IMR-90 (cell line): ENCODE measurements around the gene REPS1. TPM values are rescaled to one million over a fixed set of nuclear protein-coding genes. Genes with fewer than 3 reads are reported as not detected.

Source experiments
- ATAC-seq: fragments of 200-7000 bp; cut with Tn5 transposase; 2 replicates; pipeline ENCODE4 v1.9.1; 2020; ENCODE audit warnings: low read depth, mild to moderate bottlenecking, moderate library complexity
- BruUV-seq: library from RNA; stranded (reverse); fragments of 400-500 nt; replicated peaks from 2 replicates; lab custom pipeline; 2021; lab: Mats Ljungman, UMichigan
- CTCF ChIA-PET: fragments of 300-600 bp; formaldehyde crosslinking; extraction: SDS; loops from one replicate; lab custom pipeline; 2021; ENCODE audit warnings: antibody characterized with exemption; lab: Yijun Ruan, JAX
- POLR2A ChIA-PET: fragments of 300-600 bp; sonication (Branson Sonifier 250); formaldehyde crosslinking; loops from one replicate; lab custom pipeline; 2022; ENCODE audit warnings: antibody characterized with exemption; ENCODE audit not compliant: unreplicated experiment; lab: Charles Lee
- DNase-seq: peaks from one replicate; pipeline ENCODE4 v3.0.0; 2013
- H2AFZ ChIP-seq: replicated peaks from 2 replicates; pipeline ENCODE3; 2013; ENCODE audit warnings: low read length, mild to moderate bottlenecking; ENCODE audit not compliant: poor library complexity
- H2AK5ac ChIP-seq: 2 replicates; pipeline ENCODE4 v1.6.1; 2013; ENCODE audit warnings: low read depth, low read length, inconsistent platforms
- H2AK9ac ChIP-seq: replicated peaks from 2 replicates; pipeline ENCODE3; 2013; ENCODE audit warnings: mild to moderate bottlenecking, low read depth, low read length, moderate library complexity; ENCODE audit not compliant: poor library complexity
- H2BK120ac ChIP-seq: 2 replicates; pipeline ENCODE4 v1.6.1; 2013; ENCODE audit warnings: low read depth, low read length, inconsistent platforms
- H2BK15ac ChIP-seq: 3 replicates; pipeline ENCODE4 v1.6.1; 2013; ENCODE audit warnings: low read depth, low read length, inconsistent platforms
- H2BK20ac ChIP-seq: 2 replicates; pipeline ENCODE4 v1.6.1; 2013; ENCODE audit warnings: low read depth, mild to moderate bottlenecking, inconsistent platforms, low read length, moderate library complexity
- H2BK5ac ChIP-seq: 2 replicates; pipeline ENCODE4 v1.6.1; 2013; ENCODE audit warnings: mild to moderate bottlenecking, low read depth, low read length, inconsistent platforms; ENCODE audit not compliant: poor library complexity, severe bottlenecking
- H3K14ac ChIP-seq: replicated peaks from 2 replicates; pipeline ENCODE4 v1.6.1; 2013; ENCODE audit warnings: low read depth, low read length, inconsistent platforms
- H3K18ac ChIP-seq: 2 replicates; pipeline ENCODE4 v1.6.1; 2013; ENCODE audit warnings: low read depth, low read length, control low read depth
- H3K23ac ChIP-seq: 2 replicates; pipeline ENCODE4 v1.6.1; 2013; ENCODE audit warnings: low read depth, low read length, inconsistent platforms
- H3K27ac ChIP-seq: 2 replicates; pipeline ENCODE4 v1.5.1; 2013; ENCODE audit warnings: mild to moderate bottlenecking, control low read depth, low read length; ENCODE audit not compliant: insufficient read depth
- H3K27me3 ChIP-seq: 2 replicates; pipeline ENCODE4 v1.6.1; 2013; ENCODE audit warnings: low read length; ENCODE audit not compliant: control insufficient read depth, insufficient read depth
- H3K36me3 ChIP-seq: 2 replicates; pipeline ENCODE4 v1.6.1; 2013; ENCODE audit warnings: low read length, mixed read lengths; ENCODE audit not compliant: control insufficient read depth, insufficient read depth
- H3K4ac ChIP-seq: 2 replicates; pipeline ENCODE4 v1.6.1; 2013; ENCODE audit warnings: low read depth, low read length, inconsistent platforms
- H3K4me1 ChIP-seq: 2 replicates; pipeline ENCODE4 v1.6.1; 2013; ENCODE audit warnings: low read length, mixed read lengths; ENCODE audit not compliant: control insufficient read depth, insufficient read depth
- H3K4me2 ChIP-seq: 2 replicates; pipeline ENCODE4 v1.6.1; 2013; ENCODE audit warnings: low read depth, mild to moderate bottlenecking, control low read depth, low read length, moderate library complexity
- H3K4me3 ChIP-seq: 2 replicates; pipeline ENCODE4 v1.5.1; 2013; ENCODE audit warnings: low read depth, mild to moderate bottlenecking, control low read depth, low read length, moderate library complexity; ENCODE audit not compliant: insufficient read depth
- H3K56ac ChIP-seq: 2 replicates; pipeline ENCODE4 v1.6.1; 2013; ENCODE audit warnings: low read length, inconsistent platforms; ENCODE audit not compliant: insufficient read depth; ENCODE audit errors: extremely low read depth
- H3K79me1 ChIP-seq, 2 experiments: 2 replicates each; pipeline ENCODE4 v1.6.1; 2013; ENCODE audit warnings: low read length in 2 of 2, inconsistent platforms in 1 of 2, low read depth in 1 of 2
- H3K9ac ChIP-seq: 2 replicates; pipeline ENCODE4 v1.6.1; 2013; ENCODE audit warnings: low read depth, low read length, control low read depth
- H3K9me1 ChIP-seq: 2 replicates; pipeline ENCODE4 v1.6.1; 2013; ENCODE audit warnings: low read length, inconsistent platforms; ENCODE audit not compliant: insufficient read depth
- H3K9me3 ChIP-seq: 2 replicates; pipeline ENCODE4 v1.6.1; 2013; ENCODE audit warnings: low read length; ENCODE audit not compliant: control insufficient read depth, insufficient read depth
- H4K20me1 ChIP-seq: 2 replicates; pipeline ENCODE4 v1.6.1; 2013; ENCODE audit warnings: low read length, inconsistent platforms; ENCODE audit not compliant: insufficient read depth
- H4K5ac ChIP-seq: 2 replicates; pipeline ENCODE4 v1.6.1; 2013; ENCODE audit warnings: mild to moderate bottlenecking, low read depth, low read length, control low read depth
- H4K8ac ChIP-seq, 2 experiments: 2 replicates each; pipeline ENCODE4 v1.6.1; 2013; ENCODE audit warnings: low read depth in 2 of 2, low read length in 2 of 2, control low read depth in 1 of 2, inconsistent platforms in 1 of 2
- H4K91ac ChIP-seq: 2 replicates; pipeline ENCODE4 v1.6.1; 2013; ENCODE audit warnings: low read depth, low read length, inconsistent platforms; ENCODE audit not compliant: insufficient read depth
- CEBPB ChIP-seq: IDR thresholded peaks from 2 replicates; pipeline ENCODE4 v1.6.1; 2012; ENCODE audit warnings: low read depth, low read length, improper control_type of control experiment
- MAFK ChIP-seq: IDR thresholded peaks from 2 replicates; pipeline ENCODE4 v1.6.1; 2012; ENCODE audit warnings: low read depth, low read length, improper control_type of control experiment
- MAZ ChIP-seq: IDR thresholded peaks from 2 replicates; pipeline ENCODE4 v1.6.1; 2012; ENCODE audit warnings: low read depth, mild to moderate bottlenecking, low read length, improper control_type of control experiment, moderate library complexity, borderline replicate concordance
- POLR2A ChIP-seq: IDR thresholded peaks from 2 replicates; pipeline ENCODE4 v1.6.1; 2012; ENCODE audit warnings: mild to moderate bottlenecking, low read depth, low read length
- RAD21 ChIP-seq: IDR thresholded peaks from 2 replicates; pipeline ENCODE4 v1.6.1; 2012; ENCODE audit warnings: low read length, improper control_type of control experiment
- RFX5 ChIP-seq: IDR thresholded peaks from 2 replicates; pipeline ENCODE4 v1.8.0; 2012; ENCODE audit warnings: low read depth, mild to moderate bottlenecking, low read length, moderate library complexity
- SMC3 ChIP-seq: fragments of 150-350 bp; IDR thresholded peaks from 2 replicates; pipeline ENCODE4 v1.6.1; 2016; ENCODE audit warnings: low read depth, mild to moderate bottlenecking, antibody characterized with exemption, low read length, moderate library complexity
- WGBS, 2 experiments: methylation state at CpG; one replicate each; pipeline versions ENCODE4 v1.1.5 to v1.1.7; 2013; ENCODE audit warnings: missing lambda C conversion rate in 2 of 2; ENCODE audit not compliant: insufficient read length in 1 of 2; ENCODE audit errors: extremely low coverage in 2 of 2; 5-methylcytosine and 5-hydroxymethylcytosine counted together
- dilution Hi-C: fragments of 300-500 bp; cut with HindIII; formaldehyde crosslinking; loops from one replicate; pipeline ENCODE4 v1.14.3; 2018; ENCODE audit warnings: low sequenced_read_pairs; ENCODE audit not compliant: unreplicated experiment
- in situ Hi-C: fragments of 300-500 bp; cut with MboI; formaldehyde crosslinking; loops from 3 replicates; pipeline ENCODE4 v1.14.3; 2019; ENCODE audit warnings: low sequenced_read_pairs, inconsistent platforms, mixed read lengths
- intact Hi-C: fragments of 100-400 bp; cut with micrococcal nuclease; formaldehyde crosslinking; loops from 2 replicates; pipeline ENCODE4 v1.10.0; 2022
- polyA plus RNA-seq, 3 experiments: library from polyadenylated mRNA; depleted of rRNA; stranded (reverse); fragments of >200 nt; gene quantifications; 2 replicates each; pipeline ENCODE4 v1.2.3, GENCODE V29; 2012; ENCODE audit warnings: low replicate concordance in 1 of 3
- total RNA-seq: library from RNA; depleted of rRNA; stranded (reverse); fragments of >200 nt; gene quantifications from 2 replicates; pipeline ENCODE4 v1.2.3, GENCODE V29; 2012
- TF ChIP-seq, protein P1 (sequence below): conservative IDR thresholded peaks from 2 replicates; pipeline ENCODE4 v1.5.1; 2012; ENCODE audit warnings: mild to moderate bottlenecking, low read depth, low read length, improper control_type of control experiment

The REPS1 gene
- total and polyA plus RNA-seq, 2 of the 4 experiments (the other 2 are of a cell fraction) = 21.9 to 24.2 TPM

DNA sequence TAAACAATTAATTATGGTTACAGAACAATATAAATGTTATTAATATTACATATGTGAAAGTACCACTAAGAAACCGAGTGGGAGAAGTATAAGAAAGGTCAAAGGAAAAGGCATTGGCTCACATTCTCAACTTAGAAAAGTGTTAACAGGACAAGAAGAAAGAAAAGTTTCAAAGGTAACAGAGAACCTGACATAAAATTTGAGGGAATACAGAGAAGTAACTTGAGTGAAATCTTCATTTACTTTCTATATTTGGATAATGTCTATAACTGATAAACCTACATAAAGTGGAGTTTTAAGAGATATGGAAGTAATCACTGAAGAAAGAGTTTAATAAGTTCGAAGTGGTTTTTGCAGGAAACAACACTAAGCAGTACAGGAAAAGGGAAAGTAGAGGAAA lies 30.1 kb downstream of the REPS1 start:
- in situ Hi-C loops = no loop called here
- H3K9ac ChIP-seq = no peak overlapping the region
- no peak for DNase-seq
- ChIA-PET POLR2A (no interaction called here), CTCF (no interaction called here)
- H3K27me3 ChIP-seq = no peaks in the 10 kb centered on the region
- H4K8ac ChIP-seq = no peak overlapping the region
- H3K9me1 ChIP-seq = no peaks in the 10 kb centered on the region
- peaks cover 20 to 26% of the 10 kb centered on the region in 2 experiments for H3K79me1 ChIP-seq
- TF ChIP-seq, protein P1, sequence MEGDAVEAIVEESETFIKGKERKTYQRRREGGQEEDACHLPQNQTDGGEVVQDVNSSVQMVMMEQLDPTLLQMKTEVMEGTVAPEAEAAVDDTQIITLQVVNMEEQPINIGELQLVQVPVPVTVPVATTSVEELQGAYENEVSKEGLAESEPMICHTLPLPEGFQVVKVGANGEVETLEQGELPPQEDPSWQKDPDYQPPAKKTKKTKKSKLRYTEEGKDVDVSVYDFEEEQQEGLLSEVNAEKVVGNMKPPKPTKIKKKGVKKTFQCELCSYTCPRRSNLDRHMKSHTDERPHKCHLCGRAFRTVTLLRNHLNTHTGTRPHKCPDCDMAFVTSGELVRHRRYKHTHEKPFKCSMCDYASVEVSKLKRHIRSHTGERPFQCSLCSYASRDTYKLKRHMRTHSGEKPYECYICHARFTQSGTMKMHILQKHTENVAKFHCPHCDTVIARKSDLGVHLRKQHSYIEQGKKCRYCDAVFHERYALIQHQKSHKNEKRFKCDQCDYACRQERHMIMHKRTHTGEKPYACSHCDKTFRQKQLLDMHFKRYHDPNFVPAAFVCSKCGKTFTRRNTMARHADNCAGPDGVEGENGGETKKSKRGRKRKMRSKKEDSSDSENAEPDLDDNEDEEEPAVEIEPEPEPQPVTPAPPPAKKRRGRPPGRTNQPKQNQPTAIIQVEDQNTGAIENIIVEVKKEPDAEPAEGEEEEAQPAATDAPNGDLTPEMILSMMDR = no peak
- TF ChIP-seq MAFK (no peak), SMC3 (no peak), RFX5 (no peak), POLR2A (no peak), RAD21 (no peak), MAZ (no peak), CEBPB (no peak)
- no peak overlapping the region for H2AK9ac ChIP-seq
- H4K91ac ChIP-seq = no peak overlapping the region
- no peak overlapping the region for H3K23ac ChIP-seq
- dilution Hi-C loops = no loop called here
- H2AK5ac ChIP-seq = no peak overlapping the region
- H3K4me3 ChIP-seq = no peak overlapping the region
- no peak overlapping the region for H2AFZ ChIP-seq
- no peaks in the 10 kb centered on the region for H3K36me3 ChIP-seq
- WGBS, 2 experiments = no CpG with 5 or more reads among the region's 2 CpGs
- H3K4me2 ChIP-seq = no peak overlapping the region
- H3K4me1 ChIP-seq = no peaks in the 10 kb centered on the region
- BruUV-seq = no TSS peak
- no peak overlapping the region for H3K27ac ChIP-seq
- H4K20me1 ChIP-seq = no peaks in the 10 kb centered on the region
- H4K5ac ChIP-seq = no peak overlapping the region
- H2BK15ac ChIP-seq = no peak overlapping the region
- no peak overlapping the region for H3K4ac ChIP-seq
- H2BK5ac ChIP-seq = no peak overlapping the region
- H3K18ac ChIP-seq = no peak overlapping the region
- H3K56ac ChIP-seq = no peak overlapping the region
- H3K14ac ChIP-seq = no peak overlapping the region
- ATAC-seq = no peak
- no peaks in the 10 kb centered on the region for H3K9me3 ChIP-seq
- no peak overlapping the region for H2BK20ac ChIP-seq
- no peak overlapping the region for H2BK120ac ChIP-seq
- intact Hi-C loops = no loop called here
